Nucleus accumbens (tissue), 56 donors: ENCODE results near the gene XAGE1A.
"Not testable (repeated sequence)": the region's sequence is repeated elsewhere in the genome, so short reads cannot be mapped to it uniquely, and the experiment has no call there.

Experiments
- DNase-seq, 56 donors: peaks; one replicate each; lab custom pipeline; 2025; lab: John Stamatoyannopoulos, UW

XAGE1A gene

GRCh38 chrX:52495545-52496418 is at the start of gene XAGE1A:
Gene XAGE1A (plus strand): TSS chrX:52495808. CDS start chrX:52497362, 1,554 bp downstream.
- not testable (repeated sequence) for DNase-seq

DNA sequence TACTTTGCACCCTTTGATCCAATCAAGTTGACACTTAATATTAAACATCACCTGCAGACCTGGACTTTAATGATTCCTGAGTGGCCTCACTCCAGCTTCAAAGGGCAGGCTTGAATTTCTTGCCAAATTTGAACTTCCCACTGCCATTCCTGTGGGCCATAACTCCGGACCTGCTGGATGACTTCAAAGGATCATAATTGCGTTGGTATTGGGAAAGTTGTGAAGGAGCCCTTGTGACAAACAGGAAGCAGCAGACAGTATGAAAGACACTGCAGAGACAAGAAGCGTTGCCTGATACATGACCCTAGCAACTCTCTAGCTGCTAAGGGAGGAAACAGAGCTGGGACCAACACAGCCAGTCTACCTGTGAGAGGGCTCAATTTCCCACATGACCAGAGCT is 43.6 kb upstream of the XAGE1A start:
- DNase-seq, result not testable (repeated sequence)

- DNase-seq, result not testable (repeated sequence)
These were observed 24.3 kb upstream of the XAGE1A start for GRCh38 chrX:52471301-52471700.

- DNase-seq, result not testable (repeated sequence)
These were observed 788 bp downstream of the XAGE1A start for GRCh38 chrX:52496419-52496772.

DNA sequence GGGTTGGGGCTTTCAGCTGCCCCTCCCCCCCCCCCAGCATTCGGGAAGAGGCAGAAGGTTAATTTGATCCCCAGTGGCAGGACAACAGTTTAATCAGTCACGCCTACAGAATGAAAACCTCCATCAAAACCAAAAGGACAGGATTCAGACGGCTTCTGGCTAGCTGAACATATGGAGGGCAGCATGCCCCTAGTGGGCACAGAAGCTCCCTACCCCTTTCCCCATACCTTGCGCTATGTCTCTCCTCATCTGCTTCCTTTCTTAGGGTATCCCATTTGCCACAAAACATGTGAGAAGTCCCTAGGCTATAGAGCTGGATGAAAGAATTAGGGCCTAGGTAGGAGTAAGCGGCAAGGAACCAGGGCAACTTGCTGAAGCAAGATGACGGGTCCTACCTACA is 5.8 kb downstream of the XAGE1A start:
- not testable (repeated sequence) for DNase-seq

DNA sequence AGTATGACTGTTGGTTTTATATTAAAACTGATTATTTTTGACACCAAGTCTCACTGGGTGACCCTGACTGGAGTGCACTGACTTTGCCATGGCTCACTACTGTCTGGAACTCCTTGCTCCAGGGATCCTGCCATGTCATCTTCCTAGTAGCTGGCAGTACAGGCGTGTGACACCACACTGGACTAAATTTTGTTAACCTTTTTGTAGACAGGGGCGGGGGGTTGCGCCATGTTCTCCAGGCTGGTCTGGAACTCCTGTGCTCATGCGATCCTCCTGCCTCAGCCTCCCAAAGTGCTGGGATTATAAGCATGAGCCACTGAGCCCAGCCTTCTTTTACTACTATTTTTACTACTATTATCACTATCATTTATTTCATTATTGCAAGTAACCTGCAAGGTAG is 8.9 kb downstream of the XAGE1A start:
- DNase-seq, result no peak

- no peak for DNase-seq
These were observed 11.7 kb downstream of the XAGE1A start for GRCh38 chrX:52507331-52507730.

DNA sequence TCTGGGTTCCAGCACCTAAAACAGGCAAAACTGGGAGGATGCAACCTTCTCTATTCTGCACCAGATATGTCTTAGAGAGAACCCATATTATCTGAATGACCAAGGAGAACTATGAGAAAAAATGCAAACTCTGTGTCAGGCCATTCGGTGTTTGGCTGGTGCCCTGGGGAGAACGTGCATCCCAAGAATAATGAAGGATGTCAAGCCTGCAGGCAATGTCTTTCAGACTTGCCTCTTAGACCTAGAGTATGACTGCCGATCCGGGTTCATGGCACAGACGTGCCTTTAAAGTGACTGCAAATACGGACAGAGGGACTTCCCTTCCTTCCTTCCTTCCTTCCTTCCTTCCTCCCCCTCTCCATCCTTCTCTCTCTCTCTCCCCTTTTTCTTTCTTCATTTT is 14.3 kb downstream of the XAGE1A start:
- DNase-seq, result no peak

GRCh38 chrX:52511126-52511525 is 15.5 kb downstream of the XAGE1A start:
- DNase-seq, result not testable (repeated sequence)

GRCh38 chrX:52516110-52516986 is 20.7 kb downstream of the XAGE1A start:
- not testable (repeated sequence) for DNase-seq

GRCh38 chrX:52516987-52517325 is 21.3 kb downstream of the XAGE1A start, which contains the start of gene XAGE1B:
Gene XAGE1B (minus strand): TSS chrX:52517063. CDS start chrX:52515527, 1,536 bp downstream.
- DNase-seq, result not testable (repeated sequence)

DNA sequence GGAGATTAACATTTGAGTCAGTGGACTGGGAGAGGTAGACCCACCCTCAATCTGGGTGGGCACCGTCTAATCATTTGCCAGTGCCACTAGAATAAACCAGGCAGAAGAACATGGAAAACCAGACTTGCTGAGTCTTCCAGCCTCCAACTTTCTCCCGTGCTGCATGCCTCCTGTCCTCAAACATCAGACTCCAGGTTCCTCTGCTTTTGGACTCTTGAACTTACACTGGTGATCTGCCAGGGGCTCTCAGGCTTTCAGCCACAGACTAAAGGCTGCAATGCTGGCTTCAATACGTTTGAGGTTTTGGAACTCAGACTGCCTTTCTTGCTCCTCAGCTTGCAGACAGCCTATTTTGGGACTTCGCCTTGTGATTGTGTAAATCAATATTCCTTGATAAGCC is 45.4 kb downstream of the XAGE1A start:
- DNase-seq, result not testable (repeated sequence)

- no peak for DNase-seq
These were observed 46.7 kb downstream of the XAGE1A start for GRCh38 chrX:52542311-52542710.

GRCh38 chrX:52544147-52544840 is 48.7 kb downstream of the XAGE1A start:
- no peak for DNase-seq

GRCh38 chrX:52548769-52549168 is 53.2 kb downstream of the XAGE1A start:
- not testable (repeated sequence) for DNase-seq
